ENCODE results near the gene SOS2.

- no peak for TF ChIP-seq CTCF (IDR thresholded peaks at IDR 0.05)
- TF ChIP-seq POLR2A (IDR thresholded peaks at IDR 0.05): no peak
These were observed 1.0 kb downstream of the SOS2 start for GRCh38 chr14:50230401-50230700.

Measured in lower leg skin (tissue), 3 donors.